Measurements from ENCODE around the gene ARCN1.

DNA sequence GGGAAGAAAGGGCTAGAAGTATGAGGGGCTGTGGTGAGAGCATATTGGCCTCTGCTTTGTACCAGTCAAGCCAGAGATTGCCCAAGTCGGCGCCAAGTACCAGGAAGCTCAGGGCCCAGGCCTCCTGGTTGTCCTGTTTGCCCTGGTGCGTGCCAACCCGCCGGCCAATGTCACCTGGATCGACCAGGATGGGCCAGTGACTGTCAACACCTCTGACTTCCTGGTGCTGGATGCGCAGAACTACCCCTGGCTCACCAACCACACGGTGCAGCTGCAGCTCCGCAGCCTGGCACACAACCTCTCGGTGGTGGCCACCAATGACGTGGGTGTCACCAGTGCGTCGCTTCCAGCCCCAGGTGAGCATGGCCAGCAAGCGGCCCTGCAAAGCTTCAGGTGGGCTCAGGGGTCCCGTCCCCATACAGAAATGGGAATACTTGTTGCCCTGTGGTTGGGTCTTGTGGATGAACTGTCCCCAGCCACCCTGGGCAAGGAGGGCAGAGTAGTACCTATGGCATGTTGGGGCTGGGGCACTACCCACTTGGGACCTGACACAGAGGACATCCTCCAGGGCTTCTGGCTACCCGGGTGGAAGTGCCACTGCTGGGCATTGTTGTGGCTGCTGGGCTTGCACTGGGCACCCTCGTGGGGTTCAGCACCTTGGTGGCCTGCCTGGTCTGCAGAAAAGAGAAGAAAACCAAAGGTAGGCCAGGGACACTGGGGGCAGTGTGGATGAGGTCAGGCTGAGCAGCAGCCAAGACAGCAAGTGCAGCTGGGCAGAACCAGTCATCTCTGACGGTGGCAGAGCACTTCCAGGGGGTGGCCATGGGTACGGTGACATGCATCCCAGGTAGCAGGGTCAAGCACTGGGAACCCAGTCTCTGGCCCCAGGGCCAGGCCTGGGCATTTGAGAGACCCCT lies 39.1 kb upstream of the ARCN1 start:
- TF ChIP-seq, protein P1, sequence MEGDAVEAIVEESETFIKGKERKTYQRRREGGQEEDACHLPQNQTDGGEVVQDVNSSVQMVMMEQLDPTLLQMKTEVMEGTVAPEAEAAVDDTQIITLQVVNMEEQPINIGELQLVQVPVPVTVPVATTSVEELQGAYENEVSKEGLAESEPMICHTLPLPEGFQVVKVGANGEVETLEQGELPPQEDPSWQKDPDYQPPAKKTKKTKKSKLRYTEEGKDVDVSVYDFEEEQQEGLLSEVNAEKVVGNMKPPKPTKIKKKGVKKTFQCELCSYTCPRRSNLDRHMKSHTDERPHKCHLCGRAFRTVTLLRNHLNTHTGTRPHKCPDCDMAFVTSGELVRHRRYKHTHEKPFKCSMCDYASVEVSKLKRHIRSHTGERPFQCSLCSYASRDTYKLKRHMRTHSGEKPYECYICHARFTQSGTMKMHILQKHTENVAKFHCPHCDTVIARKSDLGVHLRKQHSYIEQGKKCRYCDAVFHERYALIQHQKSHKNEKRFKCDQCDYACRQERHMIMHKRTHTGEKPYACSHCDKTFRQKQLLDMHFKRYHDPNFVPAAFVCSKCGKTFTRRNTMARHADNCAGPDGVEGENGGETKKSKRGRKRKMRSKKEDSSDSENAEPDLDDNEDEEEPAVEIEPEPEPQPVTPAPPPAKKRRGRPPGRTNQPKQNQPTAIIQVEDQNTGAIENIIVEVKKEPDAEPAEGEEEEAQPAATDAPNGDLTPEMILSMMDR (IDR thresholded peaks at IDR 0.05) = no peak
- TF ChIP-seq POLR2A (IDR thresholded peaks at IDR 0.05) = no peak
